Gastroesophageal sphincter (tissue), 3 donors: Measurements from ENCODE around the gene TCIRG1.

Source experiments
- EP300 ChIP-seq: sonication (generic); formaldehyde crosslinking; IDR thresholded peaks from one replicate; pipeline ENCODE4 v1.6.1; 2017; ENCODE audit warnings: antibody characterized with exemption, mild to moderate bottlenecking
- POLR2A ChIP-seq, 2 donors: fragments of 450-650 bp; IDR thresholded peaks; one replicate each; pipeline ENCODE4 v1.6.1; 2017; ENCODE audit warnings: antibody characterized with exemption in 2 of 2, mild to moderate bottlenecking in 2 of 2, moderate library complexity in 1 of 2
- POLR2AphosphoS5 ChIP-seq: sonication (generic); formaldehyde crosslinking; IDR thresholded peaks from one replicate; pipeline ENCODE4 v1.6.1; 2017; ENCODE audit warnings: antibody characterized with exemption
- TF ChIP-seq, protein P1 (sequence below), 4 experiments: fragments of 200-600 bp in 2 of 4; fragments of 450-650 bp in 2 of 4; sonication (generic) in 1 of 4; IDR thresholded peaks; one replicate each; pipeline ENCODE4 v1.5.1; 2017 to 2019; ENCODE audit warnings: antibody characterized with exemption in 4 of 4, mild to moderate bottlenecking in 2 of 4, moderate library complexity in 2 of 4

- TF ChIP-seq EP300 = no peak
- TF ChIP-seq, protein P1, sequence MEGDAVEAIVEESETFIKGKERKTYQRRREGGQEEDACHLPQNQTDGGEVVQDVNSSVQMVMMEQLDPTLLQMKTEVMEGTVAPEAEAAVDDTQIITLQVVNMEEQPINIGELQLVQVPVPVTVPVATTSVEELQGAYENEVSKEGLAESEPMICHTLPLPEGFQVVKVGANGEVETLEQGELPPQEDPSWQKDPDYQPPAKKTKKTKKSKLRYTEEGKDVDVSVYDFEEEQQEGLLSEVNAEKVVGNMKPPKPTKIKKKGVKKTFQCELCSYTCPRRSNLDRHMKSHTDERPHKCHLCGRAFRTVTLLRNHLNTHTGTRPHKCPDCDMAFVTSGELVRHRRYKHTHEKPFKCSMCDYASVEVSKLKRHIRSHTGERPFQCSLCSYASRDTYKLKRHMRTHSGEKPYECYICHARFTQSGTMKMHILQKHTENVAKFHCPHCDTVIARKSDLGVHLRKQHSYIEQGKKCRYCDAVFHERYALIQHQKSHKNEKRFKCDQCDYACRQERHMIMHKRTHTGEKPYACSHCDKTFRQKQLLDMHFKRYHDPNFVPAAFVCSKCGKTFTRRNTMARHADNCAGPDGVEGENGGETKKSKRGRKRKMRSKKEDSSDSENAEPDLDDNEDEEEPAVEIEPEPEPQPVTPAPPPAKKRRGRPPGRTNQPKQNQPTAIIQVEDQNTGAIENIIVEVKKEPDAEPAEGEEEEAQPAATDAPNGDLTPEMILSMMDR (IDR thresholded peaks at IDR 0.05) = no peak
- TF ChIP-seq POLR2AphosphoS5 = no peak
- TF ChIP-seq POLR2A (IDR thresholded peaks at IDR 0.05) = no peak
Observed at GRCh38 chr11:68032997-68033707, 5.7 kb upstream of the TCIRG1 start.
